Activated B cell treated with CpG ODN at 0.5 μM for 24 hours (primary cell): Measurements from ENCODE around the gene TAF6. TPM values are rescaled to one million over a fixed set of nuclear protein-coding genes. Genes with fewer than 3 reads are reported as not detected.

Experiments used
- ATAC-seq: fragments of 200-7000 bp; cut with Tn5 transposase; one replicate; pipeline ENCODE4 v1.10.0; 2021; ENCODE audit warnings: low read depth, mild to moderate bottlenecking, moderate library complexity
- CTCF ChIA-PET: fragments of 350-600 bp; sonication (Branson Sonifier 250); formaldehyde crosslinking; loops from one replicate; lab custom pipeline; 2021; ENCODE audit warnings: antibody characterized with exemption; lab: Charles Lee
- POLR2A ChIA-PET: fragments of 350-600 bp; sonication (Branson Sonifier 250); formaldehyde crosslinking; loops from one replicate; lab custom pipeline; 2021; ENCODE audit warnings: antibody characterized with exemption; lab: Charles Lee
- DNase-seq: peaks from one replicate; pipeline ENCODE4 v3.0.0; 2022
- H3K27ac Mint-ChIP-seq: one replicate; pipeline ENCODE4 v1.8.0; 2020; ENCODE audit warnings: mixed read lengths
- H3K27me3 Mint-ChIP-seq: one replicate; pipeline ENCODE4 v1.8.0; 2021; ENCODE audit warnings: mixed read lengths
- H3K36me3 Mint-ChIP-seq: one replicate; pipeline ENCODE4 v1.8.0; 2021; ENCODE audit warnings: low read depth, mixed read lengths
- H3K4me1 Mint-ChIP-seq: one replicate; pipeline ENCODE4 v1.8.0; 2021; ENCODE audit warnings: mixed read lengths
- H3K4me3 Mint-ChIP-seq: one replicate; pipeline ENCODE4 v1.8.0; 2020; ENCODE audit warnings: mild to moderate bottlenecking, mixed read lengths
- H3K9me3 Mint-ChIP-seq: one replicate; pipeline ENCODE4 v1.8.0; 2020; ENCODE audit warnings: mixed read lengths
- CTCF ChIP-seq: fragments of 200-600 bp; IDR thresholded peaks from one replicate; pipeline ENCODE4 v1.8.0; 2022; ENCODE audit warnings: antibody characterized with exemption, mild to moderate bottlenecking
- intact Hi-C: fragments of 100-400 bp; cut with micrococcal nuclease; formaldehyde crosslinking; loops from one replicate; pipeline ENCODE4 v1.15.1; 2024
- total RNA-seq: library from RNA; stranded (reverse); gene quantifications from 2 replicates; pipeline ENCODE4 v1.2.3, GENCODE V29; 2022

The TAF6 gene
- total RNA-seq, 1 donor from 2014 or later, result 54.9 TPM

- intact Hi-C loops, result loop anchor here (5.0 kb wide), 1 partner anchor 432 kb away; the partner anchor contains the start of genes FBXO24 and LRCH4
- DNase-seq (no peak), ATAC-seq (no peak)
- Mint-ChIP-seq H3K4me3 (no peak overlapping the region), H3K36me3 (peaks cover 50% of the 10 kb centered on the region), H3K4me1 (peaks cover 58% of the 10 kb centered on the region), H3K27ac (peak overlapping the region; percentile 56), H3K9me3 (no peaks in the 10 kb centered on the region), H3K27me3 (no peaks in the 10 kb centered on the region)
- ChIA-PET POLR2A (interaction anchor here (1.3 to 1.9 kb wide), 3 partner anchors 12 to 22 kb away, joined by 3 to 7 read pairs (median 5); partner anchors contain the start of genes GPC2 and STAG3), CTCF (interaction anchor here (1.1 to 2.2 kb wide), 2 partner anchors 23 to 62 kb away, joined by 3 to 5 read pairs; no protein-coding TSS in a partner anchor)
- no peak for TF ChIP-seq CTCF
Observed at GRCh38 chr7:100155553-100156317, 36.6 kb upstream of the TAF6 start.

GRCh38 chr7:100154651-100155491 is 35.7 kb upstream of the TAF6 start:
- DNase-seq (no peak), ATAC-seq (no peak)
- no peak for TF ChIP-seq CTCF
- ChIA-PET CTCF (interaction anchor here (1.1 kb wide), 1 partner anchor 22 kb away, joined by 3 read pairs; no protein-coding TSS in a partner anchor), POLR2A (interaction anchor here (0.5 to 1.9 kb wide), 5 partner anchors 10 to 546 kb away, joined by 3 to 13 read pairs (median 3); partner anchors contain the start of gene PVRIG)
- no peaks in the 10 kb centered on the region for H3K27me3 Mint-ChIP-seq
- H3K4me1 Mint-ChIP-seq, result peaks cover 66% of the 10 kb centered on the region
- intact Hi-C loops, result loop anchor here (5.0 kb wide), 1 partner anchor 432 kb away; the partner anchor contains the start of genes FBXO24 and LRCH4
- H3K36me3 Mint-ChIP-seq, result peaks cover 56% of the 10 kb centered on the region
- H3K4me3 Mint-ChIP-seq, result no peak overlapping the region
- H3K9me3 Mint-ChIP-seq, result no peaks in the 10 kb centered on the region
- H3K27ac Mint-ChIP-seq, result peak overlapping the region; percentile 56

GRCh38 chr7:100153708-100154535 is 34.8 kb upstream of the TAF6 start:
- Mint-ChIP-seq H3K27me3 (no peaks in the 10 kb centered on the region), H3K27ac (peak overlapping the region; percentile 41), H3K9me3 (no peaks in the 10 kb centered on the region), H3K4me1 (peaks cover 69% of the 10 kb centered on the region), H3K36me3 (peaks cover 59% of the 10 kb centered on the region), H3K4me3 (no peak overlapping the region)
- POLR2A ChIA-PET, result interaction anchor here (0.5 to 1.9 kb wide), 4 partner anchors 9 to 547 kb away, joined by 3 to 13 read pairs (median 4); partner anchors contain the start of gene PVRIG
- TF ChIP-seq CTCF, result no peak
- DNase-seq, result no peak
- CTCF ChIA-PET, result no interaction called here
- no peak for ATAC-seq
- intact Hi-C loops, result no loop called here

- CTCF ChIA-PET, result interaction anchor here (1.0 kb wide), 1 partner anchor 192 kb away, joined by 3 read pairs; no protein-coding TSS in a partner anchor
- intact Hi-C loops, result no loop called here
- no peak for TF ChIP-seq CTCF
- Mint-ChIP-seq H3K36me3 (peaks cover 62% of the 10 kb centered on the region), H3K27ac (peak overlapping the region; percentile 72), H3K4me1 (peaks cover 73% of the 10 kb centered on the region), H3K9me3 (no peaks in the 10 kb centered on the region), H3K4me3 (no peak overlapping the region), H3K27me3 (no peaks in the 10 kb centered on the region)
- ATAC-seq (no peak), DNase-seq (no peak)
- POLR2A ChIA-PET, result interaction anchor here (0.7 to 1.9 kb wide), 2 partner anchors 18 to 50 kb away, joined by 5 to 7 read pairs; no protein-coding TSS in a partner anchor
Observed at GRCh38 chr7:100152937-100153666, 33.9 kb upstream of the TAF6 start.
